ENCODE data around the gene WDFY2.
A peak's percentile ranks its signal among the peaks of the same experiment; 100 is the strongest.
"Not testable (repeated sequence)": the region's sequence is repeated elsewhere in the genome, so short reads cannot be mapped to it uniquely, and the experiment has no call there.

The WDFY2 gene

GRCh38 chr13:51588406-51588949, 4.2 kb downstream of the WDFY2 start:
- no peak overlapping the region for H3K4me3 ChIP-seq (ENCODE audit: low read length in 2 of 2)
- no peaks in the 10 kb centered on the region for H3K36me3 ChIP-seq (ENCODE audit: control insufficient read depth in 2 of 2, insufficient read depth in 2 of 2, low read length in 2 of 2)
- no peaks in the 10 kb centered on the region for H3K27me3 ChIP-seq (ENCODE audit: control insufficient read depth in 1 of 2, insufficient read depth in 2 of 2, low read length in 2 of 2)
- H3K27ac ChIP-seq (ENCODE audit: low read length), result no peak overlapping the region
- no peaks in the 10 kb centered on the region for H3K9me3 ChIP-seq (ENCODE audit: control insufficient read depth in 2 of 2, low read length in 2 of 2)
- H3K4me1 ChIP-seq (ENCODE audit: control insufficient read depth, insufficient read depth, low read length), result peaks cover 6% of the 10 kb centered on the region
- H3K9ac ChIP-seq (ENCODE audit: low read length in 2 of 2), result no peak overlapping the region

- Histone ChIP-seq H3K36me3 (ENCODE audit: control insufficient read depth in 2 of 2, insufficient read depth in 2 of 2, low read length in 2 of 2) (no peaks in the 10 kb centered on the region), H3K27ac (ENCODE audit: low read length) (no peak overlapping the region), H3K27me3 (ENCODE audit: control insufficient read depth in 1 of 2, insufficient read depth in 2 of 2, low read length in 2 of 2) (no peaks in the 10 kb centered on the region), H3K9me3 (ENCODE audit: control insufficient read depth in 2 of 2, low read length in 2 of 2) (no peaks in the 10 kb centered on the region), H3K4me1 (ENCODE audit: control insufficient read depth, insufficient read depth, low read length) (peaks cover 4% of the 10 kb centered on the region), H3K4me3 (ENCODE audit: low read length in 2 of 2) (no peak overlapping the region), H3K9ac (ENCODE audit: low read length in 2 of 2) (no peak overlapping the region)
Observed at GRCh38 chr13:51589793-51590192, 5.5 kb downstream of the WDFY2 start.

GRCh38 chr13:51590231-51590970, 6.1 kb downstream of the WDFY2 start:
- Histone ChIP-seq H3K9me3 (ENCODE audit: control insufficient read depth in 2 of 2, low read length in 2 of 2) (no peaks in the 10 kb centered on the region), H3K4me1 (ENCODE audit: control insufficient read depth, insufficient read depth, low read length) (peaks cover 4% of the 10 kb centered on the region), H3K27ac (ENCODE audit: low read length) (no peak overlapping the region), H3K4me3 (ENCODE audit: low read length in 2 of 2) (peak overlapping the region in 1 of 2 donors; percentile 35), H3K9ac (ENCODE audit: low read length in 2 of 2) (no peak overlapping the region), H3K36me3 (ENCODE audit: control insufficient read depth in 2 of 2, insufficient read depth in 2 of 2, low read length in 2 of 2) (no peaks in the 10 kb centered on the region), H3K27me3 (ENCODE audit: control insufficient read depth in 1 of 2, insufficient read depth in 2 of 2, low read length in 2 of 2) (no peaks in the 10 kb centered on the region)

GRCh38 chr13:51590971-51591627, 6.8 kb downstream of the WDFY2 start:
- Histone ChIP-seq H3K9ac (ENCODE audit: low read length in 2 of 2) (no peak overlapping the region), H3K4me3 (ENCODE audit: low read length in 2 of 2) (peak overlapping the region in 1 of 2 donors; percentile 35), H3K27ac (ENCODE audit: low read length) (no peak overlapping the region), H3K27me3 (ENCODE audit: control insufficient read depth in 1 of 2, insufficient read depth in 2 of 2, low read length in 2 of 2) (no peaks in the 10 kb centered on the region), H3K4me1 (ENCODE audit: control insufficient read depth, insufficient read depth, low read length) (peaks cover 4% of the 10 kb centered on the region), H3K9me3 (ENCODE audit: control insufficient read depth in 2 of 2, low read length in 2 of 2) (no peaks in the 10 kb centered on the region), H3K36me3 (ENCODE audit: control insufficient read depth in 2 of 2, insufficient read depth in 2 of 2, low read length in 2 of 2) (no peaks in the 10 kb centered on the region)

GRCh38 chr13:51591938-51592337, 7.7 kb downstream of the WDFY2 start:
- H3K9me3 ChIP-seq (ENCODE audit: control insufficient read depth in 2 of 2, low read length in 2 of 2); H3K9ac ChIP-seq (ENCODE audit: low read length in 2 of 2): not testable (repeated sequence)

GRCh38 chr13:51594432-51594831, 10.2 kb downstream of the WDFY2 start:
- Histone ChIP-seq H3K9ac (ENCODE audit: low read length in 2 of 2) (no peak overlapping the region), H3K4me1 (ENCODE audit: control insufficient read depth, insufficient read depth, low read length) (peaks cover 4% of the 10 kb centered on the region), H3K9me3 (ENCODE audit: control insufficient read depth in 2 of 2, low read length in 2 of 2) (no peaks in the 10 kb centered on the region), H3K4me3 (ENCODE audit: low read length in 2 of 2) (no peak overlapping the region), H3K27me3 (ENCODE audit: control insufficient read depth in 1 of 2, insufficient read depth in 2 of 2, low read length in 2 of 2) (no peaks in the 10 kb centered on the region), H3K27ac (ENCODE audit: low read length) (no peak overlapping the region), H3K36me3 (ENCODE audit: control insufficient read depth in 2 of 2, insufficient read depth in 2 of 2, low read length in 2 of 2) (no peaks in the 10 kb centered on the region)

More at GRCh38 chr13:51591938-51592337, 7.7 kb downstream of the WDFY2 start:
- H3K36me3 ChIP-seq (ENCODE audit: control insufficient read depth in 2 of 2, insufficient read depth in 2 of 2, low read length in 2 of 2); H3K4me1 ChIP-seq (ENCODE audit: control insufficient read depth, insufficient read depth, low read length); H3K4me3 ChIP-seq (ENCODE audit: low read length in 2 of 2); H3K27ac ChIP-seq (ENCODE audit: low read length); H3K27me3 ChIP-seq (ENCODE audit: control insufficient read depth in 1 of 2, insufficient read depth in 2 of 2, low read length in 2 of 2): not testable (repeated sequence)

GRCh38 chr13:51595416-51595815, 11.2 kb downstream of the WDFY2 start:
- no peak overlapping the region for H3K9ac ChIP-seq (ENCODE audit: low read length in 2 of 2)
- no peak overlapping the region for H3K4me3 ChIP-seq (ENCODE audit: low read length in 2 of 2)
- no peaks in the 10 kb centered on the region for H3K9me3 ChIP-seq (ENCODE audit: control insufficient read depth in 2 of 2, low read length in 2 of 2)
- no peaks in the 10 kb centered on the region for H3K36me3 ChIP-seq (ENCODE audit: control insufficient read depth in 2 of 2, insufficient read depth in 2 of 2, low read length in 2 of 2)
- H3K27ac ChIP-seq (ENCODE audit: low read length), result no peak overlapping the region
- H3K27me3 ChIP-seq (ENCODE audit: control insufficient read depth in 1 of 2, insufficient read depth in 2 of 2, low read length in 2 of 2), result no peaks in the 10 kb centered on the region
- H3K4me1 ChIP-seq (ENCODE audit: control insufficient read depth, insufficient read depth, low read length), result peaks cover 4% of the 10 kb centered on the region

GRCh38 chr13:51596541-51596940, 12.3 kb downstream of the WDFY2 start:
- no peaks in the 10 kb centered on the region for H3K9me3 ChIP-seq (ENCODE audit: control insufficient read depth in 2 of 2, low read length in 2 of 2)
- H3K4me1 ChIP-seq (ENCODE audit: control insufficient read depth, insufficient read depth, low read length), result no peaks in the 10 kb centered on the region
- H3K4me3 ChIP-seq (ENCODE audit: low read length in 2 of 2), result no peak overlapping the region
- no peak overlapping the region for H3K9ac ChIP-seq (ENCODE audit: low read length in 2 of 2)
- H3K27me3 ChIP-seq (ENCODE audit: control insufficient read depth in 1 of 2, insufficient read depth in 2 of 2, low read length in 2 of 2), result no peaks in the 10 kb centered on the region
- no peak overlapping the region for H3K27ac ChIP-seq (ENCODE audit: low read length)
- no peaks in the 10 kb centered on the region for H3K36me3 ChIP-seq (ENCODE audit: control insufficient read depth in 2 of 2, insufficient read depth in 2 of 2, low read length in 2 of 2)

GRCh38 chr13:51599444-51600176, 15.3 kb downstream of the WDFY2 start:
- H3K9ac ChIP-seq (ENCODE audit: low read length in 2 of 2), result no peak overlapping the region
- H3K36me3 ChIP-seq (ENCODE audit: control insufficient read depth in 2 of 2, insufficient read depth in 2 of 2, low read length in 2 of 2), result no peaks in the 10 kb centered on the region
- H3K9me3 ChIP-seq (ENCODE audit: control insufficient read depth in 2 of 2, low read length in 2 of 2), result no peaks in the 10 kb centered on the region
- no peak overlapping the region for H3K27ac ChIP-seq (ENCODE audit: low read length)
- no peaks in the 10 kb centered on the region for H3K4me1 ChIP-seq (ENCODE audit: control insufficient read depth, insufficient read depth, low read length)
- no peak overlapping the region for H3K4me3 ChIP-seq (ENCODE audit: low read length in 2 of 2)
- no peaks in the 10 kb centered on the region for H3K27me3 ChIP-seq (ENCODE audit: control insufficient read depth in 1 of 2, insufficient read depth in 2 of 2, low read length in 2 of 2)

GRCh38 chr13:51600703-51601102, 16.4 kb downstream of the WDFY2 start:
- Histone ChIP-seq H3K27ac (ENCODE audit: low read length) (no peak overlapping the region), H3K4me1 (ENCODE audit: control insufficient read depth, insufficient read depth, low read length) (no peaks in the 10 kb centered on the region), H3K36me3 (ENCODE audit: control insufficient read depth in 2 of 2, insufficient read depth in 2 of 2, low read length in 2 of 2) (no peaks in the 10 kb centered on the region), H3K9ac (ENCODE audit: low read length in 2 of 2) (no peak overlapping the region), H3K27me3 (ENCODE audit: control insufficient read depth in 1 of 2, insufficient read depth in 2 of 2, low read length in 2 of 2) (no peaks in the 10 kb centered on the region), H3K4me3 (ENCODE audit: low read length in 2 of 2) (no peak overlapping the region), H3K9me3 (ENCODE audit: control insufficient read depth in 2 of 2, low read length in 2 of 2) (no peaks in the 10 kb centered on the region)
